Dedifferentiated amniotic fluid mesenchymal stem cell (primary cell): ENCODE data around the gene DAGLB.
"Not testable (repeated sequence)": the region's sequence is repeated elsewhere in the genome, so short reads cannot be mapped to it uniquely, and the experiment has no call there.

ENCODE experiments used
- DNase-seq: peaks from one replicate; pipeline ENCODE4 v3.0.0-alpha.2; 2016; ENCODE audit errors: extremely low spot score

The DAGLB gene

DNA sequence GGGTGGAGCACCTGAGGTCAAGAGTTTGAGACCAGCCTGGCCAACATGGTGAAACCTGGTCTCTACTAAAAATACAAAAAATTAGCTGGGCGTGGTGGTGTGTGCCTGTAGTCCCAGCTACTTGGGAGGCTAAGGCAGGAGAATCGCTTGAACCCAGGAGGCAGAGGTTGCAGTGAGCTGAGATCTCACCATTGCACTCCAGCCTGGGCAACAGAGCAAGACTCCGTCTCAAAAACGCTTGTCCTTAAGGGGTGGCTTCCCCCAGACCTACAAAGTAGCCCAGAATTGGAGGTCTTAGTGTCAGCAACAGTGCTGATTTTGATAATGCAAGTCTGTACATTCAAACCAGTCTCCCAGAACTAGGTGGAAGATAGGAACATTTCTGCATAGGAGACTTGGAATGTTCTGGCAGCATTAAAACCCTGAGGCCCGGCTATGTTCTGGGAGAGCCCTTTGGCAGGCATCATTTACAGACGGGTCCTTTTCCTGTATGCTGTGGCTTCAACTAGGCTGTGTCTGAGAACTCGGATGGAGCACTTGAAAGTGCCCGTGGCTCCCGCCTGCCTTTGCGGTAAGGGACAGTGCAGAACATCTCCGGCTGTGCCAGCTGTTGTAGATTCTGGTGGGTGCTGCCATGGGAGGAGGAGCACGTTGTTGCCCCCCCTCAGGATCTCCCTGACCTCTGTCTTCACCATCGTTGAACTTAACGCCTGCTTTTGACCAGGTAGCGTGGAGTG is 49.8 kb downstream of the DAGLB start:
- DNase-seq = not testable (repeated sequence)

GRCh38 chr7:6395898-6396595 is 51.7 kb downstream of the DAGLB start:
- DNase-seq = no peak

- DNase-seq = no peak
Measured at GRCh38 chr7:6394114-6394513, 53.6 kb downstream of the DAGLB start.

DNA sequence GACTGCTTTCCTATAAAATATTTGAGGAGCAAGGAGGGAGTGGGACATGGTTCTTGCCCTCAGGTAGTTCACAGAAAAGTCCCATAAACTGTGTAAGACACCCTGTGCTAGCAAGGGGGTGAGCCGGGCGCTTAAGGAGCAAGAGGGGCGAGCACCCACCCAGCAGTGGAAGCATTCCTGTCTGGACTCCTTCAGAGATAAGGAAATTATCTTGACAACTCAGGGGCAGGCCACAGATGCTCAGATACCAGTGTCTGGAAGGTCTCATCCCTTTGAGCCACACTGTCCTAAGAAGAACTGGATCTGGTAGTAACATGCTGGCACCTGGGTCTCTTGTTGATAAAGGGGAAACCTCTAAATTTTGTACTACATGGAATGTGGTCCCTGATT is 54.1 kb downstream of the DAGLB start:
- DNase-seq = no peak

DNA sequence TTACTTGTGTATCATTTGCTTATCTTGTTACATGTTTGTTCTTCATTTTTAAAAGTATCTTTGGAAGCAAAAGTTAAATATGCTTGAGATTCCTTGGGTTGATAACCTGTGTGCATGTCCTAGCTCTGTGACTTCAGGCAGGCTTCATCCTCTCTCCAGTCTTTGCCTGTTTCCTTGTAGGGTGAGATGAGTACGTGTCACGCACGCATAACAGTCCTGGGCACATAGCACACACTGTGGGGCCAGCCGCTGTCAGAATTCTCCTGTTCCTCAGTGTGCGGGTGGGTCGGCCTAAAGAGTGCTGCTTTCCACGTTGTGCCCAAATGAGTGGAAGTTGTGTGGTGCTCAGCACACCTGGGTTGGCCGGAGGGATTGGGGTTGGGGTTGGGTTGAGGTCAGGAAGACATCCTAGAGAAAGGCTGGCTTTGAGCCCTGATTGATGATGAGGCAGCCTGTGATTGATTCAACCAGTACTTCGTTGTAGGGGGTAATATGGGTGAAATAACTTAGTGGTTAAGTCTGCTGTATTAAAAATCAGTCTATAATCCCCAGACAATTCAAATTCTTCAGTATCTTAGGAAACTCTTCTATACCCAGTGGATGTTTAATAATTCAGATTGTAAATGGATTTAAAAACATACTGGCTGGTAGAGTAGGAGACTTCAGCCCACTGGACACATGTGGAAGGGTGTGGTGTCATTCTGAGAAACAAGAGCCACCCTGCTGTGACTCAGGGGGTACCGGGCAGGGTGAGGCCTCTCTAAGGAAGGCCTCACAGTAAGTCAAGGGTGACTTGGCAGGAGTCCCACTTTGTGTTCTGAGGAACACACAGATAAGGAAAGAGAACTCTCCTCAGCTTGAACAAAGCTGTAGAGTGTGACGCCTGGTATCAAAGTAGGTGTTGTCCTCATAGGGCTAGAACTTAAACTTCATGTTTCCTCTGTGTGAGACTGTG is 54.8 kb downstream of the DAGLB start:
- DNase-seq = peak; percentile 60

GRCh38 chr7:6389728-6390127 is 58.0 kb downstream of the DAGLB start:
- no peak for DNase-seq

DNA sequence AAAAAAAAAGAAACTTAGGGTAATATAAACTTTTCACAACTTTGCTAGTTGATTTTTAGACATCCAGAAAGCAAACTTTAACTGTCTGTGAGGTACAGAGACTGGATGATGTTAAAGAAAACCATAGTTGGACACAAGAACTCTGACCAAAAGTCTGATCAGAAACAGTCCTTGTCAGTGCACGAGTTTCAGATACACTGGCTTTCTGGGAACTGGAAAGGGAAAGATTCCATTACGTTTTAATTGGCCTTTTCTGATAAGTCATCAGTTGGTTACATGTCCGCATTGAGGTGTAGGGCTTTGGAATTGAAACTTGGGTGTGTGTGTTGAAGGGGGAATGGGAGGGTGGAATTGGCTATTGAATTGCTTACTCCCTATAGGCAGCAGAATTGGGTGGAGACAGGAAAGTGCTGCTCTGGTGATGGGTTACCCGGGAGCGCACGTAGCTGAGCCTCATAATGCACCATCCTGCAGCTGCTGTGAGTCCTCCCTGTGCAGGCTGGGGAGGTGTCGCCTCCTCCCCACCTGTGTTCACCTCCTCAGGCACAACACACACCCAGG is 59.9 kb downstream of the DAGLB start:
- DNase-seq = no peak

DNA sequence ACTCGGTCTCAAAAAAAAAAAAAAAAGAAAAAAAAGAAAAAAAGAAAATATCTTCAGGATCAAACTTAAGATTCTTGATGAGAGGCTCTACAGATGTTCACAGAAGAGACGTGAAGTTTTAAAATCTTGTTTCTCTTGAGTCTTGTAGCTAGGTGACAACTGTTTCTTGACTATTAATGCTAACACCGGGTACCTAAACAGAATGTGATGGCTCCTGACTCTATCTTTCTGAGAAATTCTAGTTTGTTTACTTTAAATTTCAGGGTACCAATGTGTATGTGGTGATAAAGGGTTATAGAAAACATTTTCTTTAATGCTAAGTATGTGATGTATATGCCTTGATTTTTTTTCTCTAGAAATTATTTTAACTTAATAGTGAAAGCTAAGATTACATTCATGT is 61.0 kb downstream of the DAGLB start:
- no peak for DNase-seq

DNA sequence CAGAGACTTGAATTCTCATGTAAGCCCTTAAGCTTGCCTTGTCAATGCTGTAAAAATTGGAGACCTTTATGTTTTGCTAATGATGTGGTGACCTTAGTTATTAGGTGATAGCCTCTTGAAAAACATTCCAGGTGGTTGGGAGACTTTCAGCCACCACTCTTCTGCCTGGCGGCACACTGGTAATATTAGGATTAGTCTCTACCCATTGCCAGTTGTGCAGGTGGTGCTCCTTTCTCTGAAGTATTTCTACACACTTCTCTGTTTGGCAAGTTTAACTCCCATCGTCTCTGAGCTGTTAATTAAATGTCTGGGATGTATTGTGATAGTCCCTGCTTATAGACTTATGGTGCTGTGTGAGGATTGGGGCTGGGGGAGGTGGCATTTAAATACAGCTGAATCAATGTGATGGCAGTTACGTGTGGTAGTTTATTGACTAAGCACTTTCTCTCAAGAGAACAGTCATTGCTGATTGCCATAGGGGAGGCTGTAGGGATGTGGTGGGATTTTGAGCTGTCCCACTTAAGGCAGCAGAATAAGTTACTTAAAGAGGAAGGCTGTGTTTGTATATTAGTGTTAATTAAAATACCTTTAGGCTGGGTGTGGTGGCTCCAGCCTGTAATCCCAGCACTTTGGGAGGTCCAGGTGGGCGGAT is 61.7 kb downstream of the DAGLB start:
- DNase-seq = no peak

- DNase-seq = peak; percentile 99
Measured at GRCh38 chr7:6385110-6385781, 62.5 kb downstream of the DAGLB start.

- DNase-seq = no peak
Measured at GRCh38 chr7:6384327-6384726, 63.4 kb downstream of the DAGLB start.

DNA sequence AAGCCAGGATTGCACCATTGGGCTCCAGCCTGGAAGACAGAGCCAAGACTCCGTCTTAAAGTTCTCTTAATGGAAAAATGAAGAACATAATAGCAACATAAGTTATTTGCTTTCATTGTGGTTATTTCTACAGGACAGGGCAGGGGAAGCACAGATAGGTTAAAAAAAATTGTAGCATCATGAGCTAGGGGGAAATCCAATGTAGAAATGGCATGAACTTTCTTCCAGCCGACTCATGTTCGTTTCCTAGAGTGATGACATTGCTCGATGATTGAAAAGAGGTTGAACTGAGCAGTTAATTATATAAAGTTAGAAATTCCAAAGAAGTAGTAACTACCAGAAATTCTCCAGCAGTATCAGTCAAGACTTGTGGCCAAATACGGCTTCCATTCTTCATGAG is 64.9 kb downstream of the DAGLB start:
- DNase-seq = no peak

DNA sequence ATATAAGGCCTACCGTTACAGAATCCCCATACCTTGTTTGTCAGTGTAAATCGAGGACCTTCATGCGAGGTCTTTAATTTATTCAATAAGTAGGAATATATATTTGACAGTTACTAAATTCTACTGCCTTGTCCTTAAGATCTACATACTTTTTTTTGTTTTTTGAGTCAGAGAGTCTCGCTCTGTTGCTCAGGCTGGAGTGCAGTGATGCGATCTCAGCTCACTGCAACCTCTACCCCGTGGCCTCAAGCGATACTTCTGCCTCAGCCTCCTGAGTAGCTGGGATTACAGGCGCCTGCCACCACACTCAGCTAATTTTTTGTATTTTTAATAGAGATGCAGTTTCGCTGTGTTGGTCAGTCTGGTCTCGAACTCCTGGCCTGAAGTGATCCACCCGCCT is 65.9 kb downstream of the DAGLB start:
- DNase-seq = not testable (repeated sequence)

- DNase-seq = no peak
Measured at GRCh38 chr7:6380310-6381095, 67.3 kb downstream of the DAGLB start.

- DNase-seq = no peak
Measured at GRCh38 chr7:6379886-6380285, 67.9 kb downstream of the DAGLB start.

GRCh38 chr7:6378556-6378955 is 69.2 kb downstream of the DAGLB start:
- DNase-seq = not testable (repeated sequence)

GRCh38 chr7:6376820-6377219 is 70.9 kb downstream of the DAGLB start:
- no peak for DNase-seq

GRCh38 chr7:6375348-6376101 is 72.2 kb downstream of the DAGLB start:
- peak; percentile 45 for DNase-seq

DNA sequence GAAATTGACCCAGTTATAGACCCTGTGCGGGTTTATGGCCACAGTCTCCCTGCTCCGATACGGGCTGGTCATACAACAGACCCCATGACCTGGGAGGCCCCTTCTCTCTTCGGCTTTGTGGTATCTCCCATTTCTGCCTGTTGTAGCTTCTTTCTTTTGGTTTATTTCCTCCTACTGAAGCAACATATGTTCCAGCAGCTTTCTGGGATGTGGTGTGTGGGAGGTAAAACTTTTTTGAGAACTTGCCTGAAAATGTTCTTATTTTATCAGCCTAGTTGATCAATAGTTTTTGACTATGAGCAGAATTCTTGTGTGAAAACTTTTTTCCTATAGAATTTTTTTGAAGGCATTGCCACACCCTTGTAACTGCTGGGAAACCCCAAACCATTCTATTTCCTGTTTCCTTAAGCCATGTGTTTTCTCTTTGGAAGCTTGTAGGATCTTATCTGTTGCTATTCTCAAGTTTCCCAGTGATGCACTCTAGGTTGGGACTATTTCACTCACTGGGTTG is 80.0 kb downstream of the DAGLB start:
- DNase-seq = peak; percentile 74
